Stomach (tissue), 9 donors: Measurements from ENCODE around the gene STAU1. TPM values are rescaled to one million over a fixed set of nuclear protein-coding genes. Genes with fewer than 3 reads are reported as not detected.
A peak's percentile ranks its signal among the peaks of the same experiment; 100 is the strongest.
"Not testable (repeated sequence)": the region's sequence is repeated elsewhere in the genome, so short reads cannot be mapped to it uniquely, and the experiment has no call there.

Source experiments
- DNase-seq, 2 donors: peaks; one replicate each; pipeline versions ENCODE4 v3.0.0 to v3.0.0-alpha.2; 2013 to 2019
- H3K27ac ChIP-seq, 5 donors: fragments of 200-600 bp in 4 of 5; sonication (generic) in 4 of 5; one replicate each; pipeline ENCODE4 v1.5.1; 2013 to 2019; ENCODE audit warnings: mild to moderate bottlenecking in 1 of 5, moderate library complexity in 1 of 5
- H3K27me3 ChIP-seq, 3 donors: fragments of 200-600 bp; sonication (generic); one replicate each; pipeline ENCODE4 v1.5.1; 2017 to 2019; ENCODE audit warnings: mixed run types in 1 of 3
- H3K36me3 ChIP-seq, 4 donors: fragments of 200-600 bp; sonication (generic); 1 replicate in 3 of 4; 2 replicates in 1 of 4; pipeline ENCODE4 v1.5.1; 2016 to 2019
- H3K4me1 ChIP-seq, 4 donors: fragments of 200-600 bp; sonication (generic); one replicate each; pipeline ENCODE4 v1.5.1; 2016 to 2019
- H3K4me3 ChIP-seq, 4 donors: fragments of 200-600 bp; sonication (generic) in 3 of 4; one replicate each; pipeline ENCODE4 v1.5.1; 2016 to 2019; ENCODE audit warnings: mild to moderate bottlenecking in 1 of 4
- H3K9me3 ChIP-seq, 4 donors: fragments of 200-600 bp; sonication (generic); one replicate each; pipeline ENCODE4 v1.5.1; 2016 to 2019
- CTCF ChIP-seq, 7 experiments: fragments of 450-650 bp in 4 of 7; fragments of 200-600 bp in 3 of 7; sonication (generic) in 3 of 7; IDR thresholded peaks; one replicate each; pipeline ENCODE4 v1.5.1; 2016 to 2019; ENCODE audit warnings: antibody characterized with exemption in 7 of 7, control low read depth in 2 of 7, mild to moderate bottlenecking in 1 of 7
- EP300 ChIP-seq: sonication (generic); formaldehyde crosslinking; IDR thresholded peaks from one replicate; pipeline ENCODE4 v1.6.1; 2017; ENCODE audit warnings: antibody characterized with exemption
- POLR2A ChIP-seq, 4 donors: fragments of 450-650 bp; IDR thresholded peaks; one replicate each; pipeline ENCODE4 v1.6.1; 2016; ENCODE audit warnings: antibody characterized with exemption in 4 of 4, control low read depth in 2 of 4, mild to moderate bottlenecking in 1 of 4, moderate library complexity in 1 of 4
- POLR2AphosphoS5 ChIP-seq, 3 donors: sonication (generic); formaldehyde crosslinking; IDR thresholded peaks; one replicate each; pipeline ENCODE4 v1.6.1; 2016; ENCODE audit warnings: antibody characterized with exemption in 3 of 3
- WGBS, 5 donors: extraction: QIAGEN DNeasy Blood & Tissue Kit in 3 of 5; methylation state at CpG; one replicate each; pipeline versions ENCODE4 v1.1.5 to v1.1.7; 2013 to 2018; 5-methylcytosine and 5-hydroxymethylcytosine counted together
- intact Hi-C: fragments of 100-400 bp; cut with DNase I; formaldehyde crosslinking; loops from one replicate; pipeline ENCODE4 v1.15.1; 2023; ENCODE audit warnings: low total_unique reads
- polyA plus RNA-seq, 3 donors: library from polyadenylated mRNA; stranded (reverse); fragments of 200-250 nt; gene quantifications; one replicate each; pipeline ENCODE4 v1.2.3, GENCODE V29; 2013
- total RNA-seq, 5 donors: library from RNA; depleted of rRNA; stranded (reverse); fragments of >200 nt; gene quantifications; one replicate each; pipeline versions ENCODE4 v1.1.0 to v1.2.3, GENCODE V29; 2014 to 2016
- donor health status: healthy with polysubstance abuse.
- donor health status: Bipolar disorder and iron deficiency.
- donor health status: healthy.

Gene STAU1
- total and polyA plus RNA-seq, 8 donors: 33.0 to 129 (median 56.5) TPM

- Histone ChIP-seq H3K4me1 (no peaks in the 10 kb centered on the region), H3K27ac (no peak overlapping the region), H3K27me3 (no peaks in the 10 kb centered on the region), H3K4me3 (no peak overlapping the region), H3K36me3 (no peaks in the 10 kb centered on the region), H3K9me3 (no peaks in the 10 kb centered on the region)
- intact Hi-C loops: no loop called here
- WGBS, 5 donors: 59 to 92% (median 84%) methylated on average over 9 of the region's 9 CpGs
- TF ChIP-seq POLR2AphosphoS5 (IDR thresholded peaks at IDR 0.05) (no peak), CTCF (IDR thresholded peaks at IDR 0.05) (no peak), POLR2A (IDR thresholded peaks at IDR 0.05) (no peak), EP300 (no peak)
- DNase-seq: no peak
Measured at GRCh38 chr20:49203746-49204145, 15.6 kb upstream of the STAU1 start.

- TF ChIP-seq POLR2A (IDR thresholded peaks at IDR 0.05): no peak
- TF ChIP-seq POLR2AphosphoS5 (IDR thresholded peaks at IDR 0.05): no peak
- no peak for TF ChIP-seq CTCF (IDR thresholded peaks at IDR 0.05)
- no peak for TF ChIP-seq EP300
- no peaks in the 10 kb centered on the region for H3K27me3 ChIP-seq
- 88 to 94% (median 90%) methylated on average over 7 of the region's 7 CpGs for WGBS, 5 donors
- H3K4me1 ChIP-seq: no peaks in the 10 kb centered on the region
- no peaks in the 10 kb centered on the region for H3K36me3 ChIP-seq
- H3K27ac ChIP-seq: no peak overlapping the region
- no peak overlapping the region for H3K4me3 ChIP-seq
- DNase-seq: no peak
- no peaks in the 10 kb centered on the region for H3K9me3 ChIP-seq
- intact Hi-C loops: no loop called here
Measured at GRCh38 chr20:49203011-49203410, 14.9 kb upstream of the STAU1 start.

GRCh38 chr20:49199729-49200293 lies 11.7 kb upstream of the STAU1 start:
- no peak for DNase-seq
- Histone ChIP-seq H3K4me3 (no peak overlapping the region), H3K9me3 (no peaks in the 10 kb centered on the region), H3K27me3 (no peaks in the 10 kb centered on the region), H3K27ac (no peak overlapping the region), H3K36me3 (no peaks in the 10 kb centered on the region), H3K4me1 (no peaks in the 10 kb centered on the region)
- 81 to 93% (median 89%) methylated on average over 4 of the region's 4 CpGs for WGBS, 5 donors
- TF ChIP-seq POLR2A (IDR thresholded peaks at IDR 0.05) (no peak), CTCF (IDR thresholded peaks at IDR 0.05) (no peak), EP300 (no peak), POLR2AphosphoS5 (IDR thresholded peaks at IDR 0.05) (no peak)
- intact Hi-C loops: no loop called here

- H3K9me3 ChIP-seq, H3K36me3 ChIP-seq, H3K27ac ChIP-seq, H3K27me3 ChIP-seq, DNase-seq, intact Hi-C loops, H3K4me1 ChIP-seq, H3K4me3 ChIP-seq: not testable (repeated sequence)
- 78 to 86% (median 84%) methylated on average over 11 of the region's 11 CpGs for WGBS, 5 donors
Measured at GRCh38 chr20:49192944-49193518, 4.9 kb upstream of the STAU1 start.

GRCh38 chr20:49187330-49187850 lies 744 bp downstream of the STAU1 start:
- no peak for DNase-seq
- WGBS, 5 donors: 0 to 1% (median 1%) methylated on average over 12 to 29 of the region's 29 CpGs
- Histone ChIP-seq H3K27ac (peak overlapping the region; percentile 90 to 98 (median 95)), H3K9me3 (no peaks in the 10 kb centered on the region), H3K4me1 (peaks cover 30 to 50% (median 40%) of the 10 kb centered on the region in 4 donors), H3K4me3 (peak overlapping the region; percentile 83 to 94 (median 91)), H3K27me3 (no peaks in the 10 kb centered on the region), H3K36me3 (no peaks in the 10 kb centered on the region)
- intact Hi-C loops: no loop called here
- TF ChIP-seq EP300 (no peak), POLR2A (IDR thresholded peaks at IDR 0.05) (no peak), POLR2AphosphoS5 (IDR thresholded peaks at IDR 0.05) (no peak), CTCF (IDR thresholded peaks at IDR 0.05) (no peak)
